HL-60 (cell line): ENCODE data around the gene KRTAP2-1.

Experiments used
- GABPA ChIP-seq: IDR thresholded peaks from 2 replicates; pipeline ENCODE4 v1.6.1; 2012; ENCODE audit warnings: low read depth
- POLR2AphosphoS5 ChIP-seq: IDR thresholded peaks from 2 replicates; pipeline ENCODE4 v1.6.1; 2012; ENCODE audit warnings: low read depth
- TF ChIP-seq, protein P1 (sequence below): IDR thresholded peaks from one replicate; pipeline ENCODE4 v1.5.1; 2011; ENCODE audit warnings: low read length, control low read depth, inconsistent platforms; ENCODE audit not compliant: insufficient read depth

- TF ChIP-seq POLR2AphosphoS5 (no peak), GABPA (no peak)
- TF ChIP-seq, protein P1, sequence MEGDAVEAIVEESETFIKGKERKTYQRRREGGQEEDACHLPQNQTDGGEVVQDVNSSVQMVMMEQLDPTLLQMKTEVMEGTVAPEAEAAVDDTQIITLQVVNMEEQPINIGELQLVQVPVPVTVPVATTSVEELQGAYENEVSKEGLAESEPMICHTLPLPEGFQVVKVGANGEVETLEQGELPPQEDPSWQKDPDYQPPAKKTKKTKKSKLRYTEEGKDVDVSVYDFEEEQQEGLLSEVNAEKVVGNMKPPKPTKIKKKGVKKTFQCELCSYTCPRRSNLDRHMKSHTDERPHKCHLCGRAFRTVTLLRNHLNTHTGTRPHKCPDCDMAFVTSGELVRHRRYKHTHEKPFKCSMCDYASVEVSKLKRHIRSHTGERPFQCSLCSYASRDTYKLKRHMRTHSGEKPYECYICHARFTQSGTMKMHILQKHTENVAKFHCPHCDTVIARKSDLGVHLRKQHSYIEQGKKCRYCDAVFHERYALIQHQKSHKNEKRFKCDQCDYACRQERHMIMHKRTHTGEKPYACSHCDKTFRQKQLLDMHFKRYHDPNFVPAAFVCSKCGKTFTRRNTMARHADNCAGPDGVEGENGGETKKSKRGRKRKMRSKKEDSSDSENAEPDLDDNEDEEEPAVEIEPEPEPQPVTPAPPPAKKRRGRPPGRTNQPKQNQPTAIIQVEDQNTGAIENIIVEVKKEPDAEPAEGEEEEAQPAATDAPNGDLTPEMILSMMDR, result no peak
Measured at GRCh38 chr17:41010441-41010840, 36.7 kb downstream of the KRTAP2-1 start.
